ENCODE data around the gene R3HDM2. TPM values are rescaled to one million over a fixed set of nuclear protein-coding genes. Genes with fewer than 3 reads are reported as not detected.
A peak's percentile ranks its signal among the peaks of the same experiment; 100 is the strongest.
"Not testable (repeated sequence)": the region's sequence is repeated elsewhere in the genome, so short reads cannot be mapped to it uniquely, and the experiment has no call there.

Gene R3HDM2
- total RNA-seq, 2 experiments from 2014 or later, result 53.8 to 82.4 TPM

GRCh38 chr12:57340104-57340503 is 90.7 kb downstream of the R3HDM2 start:
- CTCF ChIA-PET, result no interaction called here
- Mint-ChIP-seq H3K9me3 (ENCODE audit: low read depth) (peaks cover 4% of the 10 kb centered on the region), H3K27me3 (no peaks in the 10 kb centered on the region), H3K27ac (no peak overlapping the region), H3K4me1 (peaks cover 22% of the 10 kb centered on the region), H3K36me3 (peaks cover 32% of the 10 kb centered on the region), H3K4me3 (no peak overlapping the region)
- ATAC-seq (no peak), DNase-seq (no peak)

- not testable (repeated sequence) for DNase-seq; ATAC-seq; H3K4me1 Mint-ChIP-seq; H3K9me3 Mint-ChIP-seq (ENCODE audit: low read depth); H3K4me3 Mint-ChIP-seq; H3K27ac Mint-ChIP-seq; H3K27me3 Mint-ChIP-seq
- H3K36me3 Mint-ChIP-seq, result peaks cover 21% of the 10 kb centered on the region
- CTCF ChIA-PET, result interaction anchor here (1.6 kb wide), 1 partner anchor 28 kb away, joined by 4 read pairs; no protein-coding TSS in a partner anchor
These were observed 94.5 kb downstream of the R3HDM2 start for GRCh38 chr12:57336299-57336698.

GRCh38 chr12:57334219-57334618 is 96.6 kb downstream of the R3HDM2 start:
- Mint-ChIP-seq H3K36me3 (peaks cover 23% of the 10 kb centered on the region), H3K9me3 (ENCODE audit: low read depth) (no peaks in the 10 kb centered on the region), H3K4me1 (no peaks in the 10 kb centered on the region), H3K27ac (no peak overlapping the region), H3K27me3 (no peaks in the 10 kb centered on the region), H3K4me3 (no peak overlapping the region)
- CTCF ChIA-PET, result no interaction called here
- ATAC-seq, result no peak
- DNase-seq, result no peak

- H3K27me3 Mint-ChIP-seq, result no peaks in the 10 kb centered on the region
- ATAC-seq (no peak), DNase-seq (no peak)
- no peaks in the 10 kb centered on the region for H3K9me3 Mint-ChIP-seq (ENCODE audit: low read depth)
- H3K4me3 Mint-ChIP-seq, result no peak overlapping the region
- no peak overlapping the region for H3K27ac Mint-ChIP-seq
- H3K36me3 Mint-ChIP-seq, result peaks cover 17% of the 10 kb centered on the region
- CTCF ChIA-PET, result interaction anchor here (0.9 to 1.7 kb wide), 7 partner anchors 9 to 120 kb away, joined by 3 to 5 read pairs (median 4); no protein-coding TSS in a partner anchor
- no peaks in the 10 kb centered on the region for H3K4me1 Mint-ChIP-seq
These were observed 98.1 kb downstream of the R3HDM2 start for GRCh38 chr12:57332646-57333312.

- Mint-ChIP-seq H3K4me3 (no peak overlapping the region), H3K27ac (no peak overlapping the region), H3K27me3 (no peaks in the 10 kb centered on the region), H3K4me1 (no peaks in the 10 kb centered on the region), H3K36me3 (peaks cover 11% of the 10 kb centered on the region), H3K9me3 (ENCODE audit: low read depth) (no peaks in the 10 kb centered on the region)
- CTCF ChIA-PET, result interaction anchor here (0.7 to 1.3 kb wide), 3 partner anchors 88 to 125 kb away, joined by 3 to 5 read pairs (median 4); no protein-coding TSS in a partner anchor
- no peak for ATAC-seq
- DNase-seq, result no peak
These were observed 99.9 kb downstream of the R3HDM2 start for GRCh38 chr12:57330992-57331391.

- no peak for DNase-seq
- CTCF ChIA-PET, result no interaction called here
These were observed 101.6 kb downstream of the R3HDM2 start for GRCh38 chr12:57329219-57329618.

GRCh38 chr12:57325395-57325794 is 105.4 kb downstream of the R3HDM2 start:
- H3K9me3 Mint-ChIP-seq (ENCODE audit: low read depth), result no peaks in the 10 kb centered on the region
- no peaks in the 10 kb centered on the region for H3K27me3 Mint-ChIP-seq
- no peaks in the 10 kb centered on the region for H3K4me1 Mint-ChIP-seq
- H3K4me3 Mint-ChIP-seq, result no peak overlapping the region
- DNase-seq (no peak), ATAC-seq (no peak)
- no peak overlapping the region for H3K27ac Mint-ChIP-seq
- peaks cover 11% of the 10 kb centered on the region for H3K36me3 Mint-ChIP-seq
- CTCF ChIA-PET, result no interaction called here

More at GRCh38 chr12:57329219-57329618, 101.6 kb downstream of the R3HDM2 start:
- Mint-ChIP-seq H3K9me3 (ENCODE audit: low read depth) (no peaks in the 10 kb centered on the region), H3K27ac (no peak overlapping the region), H3K36me3 (peaks cover 15% of the 10 kb centered on the region), H3K4me1 (no peaks in the 10 kb centered on the region), H3K4me3 (no peak overlapping the region), H3K27me3 (no peaks in the 10 kb centered on the region)
- no peak for ATAC-seq

GRCh38 chr12:57323416-57323815 is 107.4 kb downstream of the R3HDM2 start:
- Mint-ChIP-seq H3K4me3 (no peak overlapping the region), H3K27ac (no peak overlapping the region), H3K36me3 (peaks cover 11% of the 10 kb centered on the region), H3K27me3 (no peaks in the 10 kb centered on the region), H3K9me3 (ENCODE audit: low read depth) (no peaks in the 10 kb centered on the region), H3K4me1 (no peaks in the 10 kb centered on the region)
- CTCF ChIA-PET, result interaction anchor here (1.6 kb wide), 1 partner anchor 9 kb away, joined by 4 read pairs; no protein-coding TSS in a partner anchor
- ATAC-seq (no peak), DNase-seq (no peak)

- DNase-seq (no peak), ATAC-seq (no peak)
- no peak overlapping the region for H3K4me3 Mint-ChIP-seq
- no peak overlapping the region for H3K27ac Mint-ChIP-seq
- H3K27me3 Mint-ChIP-seq, result no peaks in the 10 kb centered on the region
- CTCF ChIA-PET, result interaction anchor here (1.3 kb wide), 1 partner anchor 13 kb away, joined by 3 read pairs; no protein-coding TSS in a partner anchor
- H3K4me1 Mint-ChIP-seq, result no peaks in the 10 kb centered on the region
- no peaks in the 10 kb centered on the region for H3K9me3 Mint-ChIP-seq (ENCODE audit: low read depth)
- H3K36me3 Mint-ChIP-seq, result peaks cover 8% of the 10 kb centered on the region
These were observed 110.2 kb downstream of the R3HDM2 start for GRCh38 chr12:57320639-57321038.

GRCh38 chr12:57319678-57320469 is 111.0 kb downstream of the R3HDM2 start:
- CTCF ChIA-PET, result interaction anchor here (0.8 to 1.6 kb wide), 3 partner anchors 13 to 107 kb away, joined by 3 read pairs; no protein-coding TSS in a partner anchor
- H3K36me3 Mint-ChIP-seq, result peaks cover 8% of the 10 kb centered on the region
- no peak for ATAC-seq
- no peaks in the 10 kb centered on the region for H3K27me3 Mint-ChIP-seq
- H3K27ac Mint-ChIP-seq, result no peak overlapping the region
- H3K9me3 Mint-ChIP-seq (ENCODE audit: low read depth), result no peaks in the 10 kb centered on the region
- no peak for DNase-seq
- no peak overlapping the region for H3K4me3 Mint-ChIP-seq
- H3K4me1 Mint-ChIP-seq, result no peaks in the 10 kb centered on the region

GRCh38 chr12:57315681-57316080 is 115.2 kb downstream of the R3HDM2 start:
- Mint-ChIP-seq H3K27me3 (no peaks in the 10 kb centered on the region), H3K27ac (no peak overlapping the region), H3K4me1 (peaks cover 3% of the 10 kb centered on the region), H3K9me3 (ENCODE audit: low read depth) (no peaks in the 10 kb centered on the region), H3K36me3 (no peaks in the 10 kb centered on the region), H3K4me3 (no peak overlapping the region)
- DNase-seq, result no peak
- CTCF ChIA-PET, result interaction anchor here (1.3 kb wide), 1 partner anchor 15 kb away, joined by 3 read pairs; no protein-coding TSS in a partner anchor
- ATAC-seq, result no peak

GRCh38 chr12:57312287-57312686 is 118.6 kb downstream of the R3HDM2 start:
- not testable (repeated sequence) for H3K36me3 Mint-ChIP-seq; H3K27ac Mint-ChIP-seq; H3K4me3 Mint-ChIP-seq; DNase-seq; H3K9me3 Mint-ChIP-seq (ENCODE audit: low read depth); H3K27me3 Mint-ChIP-seq; ATAC-seq
- H3K4me1 Mint-ChIP-seq, result peaks cover 13% of the 10 kb centered on the region
- CTCF ChIA-PET, result interaction anchor here (0.9 to 6.9 kb wide), 5 partner anchors 70 to 144 kb away, joined by 4 to 91 read pairs (median 5); partner anchors contain the start of gene INHBE

GRCh38 chr12:57309420-57309819 is 121.4 kb downstream of the R3HDM2 start:
- Mint-ChIP-seq H3K36me3 (peaks cover 13% of the 10 kb centered on the region), H3K27ac (peak overlapping the region; percentile 14), H3K9me3 (ENCODE audit: low read depth) (no peaks in the 10 kb centered on the region), H3K4me1 (peaks cover 13% of the 10 kb centered on the region), H3K4me3 (no peak overlapping the region), H3K27me3 (no peaks in the 10 kb centered on the region)
- ATAC-seq (peak; percentile 36), DNase-seq (no peak)
- CTCF ChIA-PET, result interaction anchor here (1.0 to 6.9 kb wide), 4 partner anchors 15 to 150 kb away, joined by 3 to 91 read pairs (median 23); partner anchors contain the start of genes GLI1 and INHBE
